H1 (cell line): ENCODE data around the gene C16orf87. TPM values are rescaled to one million over a fixed set of nuclear protein-coding genes. Genes with fewer than 3 reads are reported as not detected.

Experiments
- CTCF ChIA-PET: fragments of 300-600 bp; sonication (Branson Sonifier 250); formaldehyde crosslinking; loops from one replicate; lab custom pipeline; 2021; ENCODE audit not compliant: partially characterized antibody; lab: Charles Lee
- POLR2A ChIA-PET: fragments of 300-600 bp; sonication (Branson Sonifier 250); formaldehyde crosslinking; loops from one replicate; lab custom pipeline; 2021; ENCODE audit warnings: inconsistent platforms; ENCODE audit not compliant: partially characterized antibody; lab: Charles Lee
- DNase-seq, 2 experiments: peaks; one replicate each; pipeline versions ENCODE4 v3.0.0 to v3.0.0-alpha.2; 2010 to 2022; ENCODE audit warnings: low spot score in 2 of 2, low read depth in 1 of 2, mixed read lengths in 1 of 2
- FAIRE-seq: peaks from 2 replicates; lab custom pipeline; 2011; peaks lifted over from hg19 to GRCh38; lab: Jason Lieb, UNC
- H2AFZ ChIP-seq: 2 replicates; pipeline ENCODE4 v1.8.1; 2012; ENCODE audit warnings: low read length, inconsistent platforms
- H2AK5ac ChIP-seq: 2 replicates; pipeline ENCODE4 v1.6.1; 2013; ENCODE audit warnings: low read depth, low read length
- H2BK120ac ChIP-seq: replicated peaks from 2 replicates; pipeline ENCODE3; 2013; ENCODE audit warnings: low read depth, low read length, inconsistent platforms
- H2BK12ac ChIP-seq: 2 replicates; pipeline ENCODE4 v1.6.1; 2013; ENCODE audit warnings: low read depth, low read length
- H2BK15ac ChIP-seq: 2 replicates; pipeline ENCODE4 v1.6.1; 2013; ENCODE audit warnings: low read length
- H2BK20ac ChIP-seq: 2 replicates; pipeline ENCODE4 v1.6.1; 2013; ENCODE audit warnings: low read length
- H2BK5ac ChIP-seq: 2 replicates; pipeline ENCODE4 v1.6.1; 2013; ENCODE audit warnings: low read depth, low read length
- H3K14ac ChIP-seq: 2 replicates; pipeline ENCODE4 v1.6.1; 2013; ENCODE audit warnings: inconsistent platforms; ENCODE audit not compliant: insufficient read length
- H3K18ac ChIP-seq: 2 replicates; pipeline ENCODE4 v1.6.1; 2013; ENCODE audit warnings: low read length; ENCODE audit errors: extremely low read depth
- H3K23ac ChIP-seq: 2 replicates; pipeline ENCODE4 v1.6.1; 2013; ENCODE audit warnings: inconsistent platforms; ENCODE audit not compliant: insufficient read length
- H3K23me2 ChIP-seq: 2 replicates; pipeline ENCODE4 v1.6.1; 2013; ENCODE audit warnings: low read depth, low read length
- H3K27ac ChIP-seq: 2 replicates; pipeline ENCODE4 v1.6.1; 2011; ENCODE audit warnings: low read depth, low read length, inconsistent platforms
- H3K27me3 ChIP-seq, 4 experiments: replicated peaks in 1 of 4; 1 replicate in 1 of 4; 2 replicates in 3 of 4; pipeline versions ENCODE4 v1.6.1 to v1.8.1; 2011 to 2013; ENCODE audit warnings: low read length in 3 of 4, mild to moderate bottlenecking in 3 of 4, inconsistent platforms in 2 of 4, mixed read lengths in 2 of 4, moderate library complexity in 1 of 4; ENCODE audit not compliant: control insufficient read depth in 3 of 4, insufficient read depth in 3 of 4; ENCODE audit errors: extremely low read depth in 1 of 4
- H3K36me3 ChIP-seq, 4 experiments: 2 replicates each; pipeline versions ENCODE4 v1.6.1 to v1.8.1; 2011 to 2013; ENCODE audit warnings: mild to moderate bottlenecking in 4 of 4, low read length in 3 of 4, moderate library complexity in 2 of 4, control low read depth in 1 of 4, inconsistent platforms in 1 of 4; ENCODE audit not compliant: insufficient read depth in 4 of 4, control insufficient read depth in 2 of 4
- H3K4ac ChIP-seq: replicated peaks from 2 replicates; pipeline ENCODE3; 2013; ENCODE audit warnings: low read length, low read depth, mixed read lengths, inconsistent platforms; ENCODE audit not compliant: insufficient read length
- H3K4me1 ChIP-seq, 4 experiments: replicated peaks in 1 of 4; 1 replicate in 1 of 4; 2 replicates in 3 of 4; pipeline versions ENCODE4 v1.6.1 to v1.8.1; 2011 to 2013; ENCODE audit warnings: low read length in 3 of 4, inconsistent platforms in 2 of 4, mixed read lengths in 1 of 4; ENCODE audit not compliant: insufficient read depth in 4 of 4, control insufficient read depth in 3 of 4
- H3K4me2 ChIP-seq, 2 experiments: 2 replicates each; pipeline versions ENCODE4 v1.6.1 to v1.8.1; 2011 to 2013; ENCODE audit warnings: low read depth in 2 of 2, low read length in 2 of 2, control low read depth in 1 of 2, inconsistent platforms in 1 of 2, mild to moderate bottlenecking in 1 of 2; ENCODE audit not compliant: insufficient read depth in 1 of 2
- H3K4me3 ChIP-seq, 4 experiments: fragments of 200-600, 300-600 bp in 1 of 4; sonication (generic), shearing (Covaris generic), sonication (Bioruptor Twin) in 1 of 4; 2 replicates each; pipeline versions ENCODE4 v1.5.1 to v1.8.1; 2011 to 2016; ENCODE audit warnings: low read length in 4 of 4, low read depth in 3 of 4, control low read depth in 2 of 4, inconsistent platforms in 2 of 4, mild to moderate bottlenecking in 2 of 4, mixed read lengths in 1 of 4, moderate library complexity in 1 of 4; ENCODE audit not compliant: insufficient read depth in 2 of 4; ENCODE audit errors: extremely low read depth in 1 of 4
- H3K56ac ChIP-seq: replicated peaks from 2 replicates; pipeline ENCODE3; 2013; ENCODE audit warnings: low read depth, mild to moderate bottlenecking, mixed read lengths, low read length, inconsistent platforms; ENCODE audit not compliant: insufficient read length
- H3K79me1 ChIP-seq: 2 replicates; pipeline ENCODE4 v1.6.1; 2013; ENCODE audit warnings: low read depth, low read length, control low read depth
- H3K79me2 ChIP-seq, 2 experiments: 2 replicates each; pipeline versions ENCODE4 v1.6.1 to v1.8.1; 2012 to 2013; ENCODE audit warnings: low read length in 2 of 2, mild to moderate bottlenecking in 2 of 2, inconsistent platforms in 1 of 2; ENCODE audit not compliant: insufficient read depth in 2 of 2, control insufficient read depth in 1 of 2
- H3K9ac ChIP-seq, 4 experiments: replicated peaks in 1 of 4; 1 replicate in 1 of 4; 2 replicates in 3 of 4; pipeline versions ENCODE4 v1.6.1 to v1.8.1; 2011 to 2013; ENCODE audit warnings: low read depth in 3 of 4, low read length in 3 of 4, control low read depth in 2 of 4, mild to moderate bottlenecking in 2 of 4, moderate library complexity in 2 of 4, inconsistent platforms in 1 of 4; ENCODE audit errors: extremely low read depth in 1 of 4
- H3K9me3 ChIP-seq, 2 experiments: 2 replicates each; pipeline versions ENCODE4 v1.6.1 to v1.8.1; 2012 to 2013; ENCODE audit warnings: mild to moderate bottlenecking in 2 of 2, moderate library complexity in 2 of 2, control low read depth in 1 of 2, inconsistent platforms in 1 of 2, low read depth in 1 of 2, low read length in 1 of 2, mixed read lengths in 1 of 2; ENCODE audit not compliant: insufficient read depth in 2 of 2
- H4K20me1 ChIP-seq, 2 experiments: replicated peaks in 1 of 2; 2 replicates each; pipeline versions ENCODE3 to v1.8.1; 2011 to 2013; ENCODE audit warnings: inconsistent platforms in 2 of 2, low read length in 2 of 2, mild to moderate bottlenecking in 1 of 2; ENCODE audit not compliant: insufficient read depth in 2 of 2, control insufficient read depth in 1 of 2
- H4K5ac ChIP-seq: 2 replicates; pipeline ENCODE4 v1.6.1; 2013; ENCODE audit warnings: low read length, low read depth, mixed read lengths, inconsistent platforms; ENCODE audit not compliant: insufficient read length
- H4K8ac ChIP-seq: 2 replicates; pipeline ENCODE4 v1.8.0; 2013; ENCODE audit warnings: mild to moderate bottlenecking, moderate library complexity, low read length, inconsistent platforms; ENCODE audit not compliant: insufficient read depth; ENCODE audit errors: extremely low read depth
- H4K91ac ChIP-seq: replicated peaks from 2 replicates; pipeline ENCODE3; 2013; ENCODE audit warnings: low read length, mixed read lengths, inconsistent platforms; ENCODE audit not compliant: insufficient read length
- WGBS, 2 experiments: shearing (Covaris generic) in 1 of 2; methylation state at CpG; one replicate each; pipeline versions ENCODE4 v1.1.6 to v1.1.7; 2013 to 2015; ENCODE audit warnings: low lambda C conversion rate in 2 of 2, mixed read lengths in 2 of 2, inconsistent platforms in 1 of 2, low coverage in 1 of 2, missing lambda C conversion rate in 1 of 2; ENCODE audit not compliant: insufficient replicate concordance in 2 of 2, insufficient coverage in 1 of 2, insufficient read length in 1 of 2; ENCODE audit errors: extremely low coverage in 1 of 2, missing lambda C conversion rate in 1 of 2; 5-methylcytosine and 5-hydroxymethylcytosine counted together
- polyA plus RNA-seq, 7 experiments: library from polyadenylated mRNA; depleted of rRNA in 3 of 7; stranded (reverse) in 5 of 7; unstranded in 2 of 7; fragments of >200 nt in 5 of 7; fragments of 200-250 nt in 2 of 7; gene quantifications; 1 replicate in 5 of 7; 2 replicates in 1 of 7; 4 replicates in 1 of 7; pipeline versions ENCODE4 v1.2.1 to v1.2.3, GENCODE V29; 2011 to 2013; ENCODE audit warnings: missing spikeins in 2 of 7, mixed read lengths in 2 of 7
- total RNA-seq: library from RNA; stranded (reverse); fragmentation: NEBNext Ultra II Directional; extraction: Animal tissue kit (Norgen Biotek cat#: 25700); gene quantifications from 2 replicates; pipeline ENCODE4 v1.2.1, GENCODE V29; 2021

The C16orf87 gene
- total and polyA plus RNA-seq, 2 of the 8 experiments (the other 6 are each of a cell fraction or from before 2014, with no cell fraction given), result 4.8 to 21.8 TPM

GRCh38 chr16:46822270-46822669 lies 8.7 kb downstream of the C16orf87 start:
- Histone ChIP-seq H3K79me2 (peaks cover 0 to 76% of the 10 kb centered on the region in 2 experiments; a peak in 3 of 4 replicates), H2BK12ac (no peak overlapping the region), H3K23ac (no peak overlapping the region), H4K91ac (no peak overlapping the region), H3K56ac (no peak overlapping the region), H3K9me3 (no peaks in the 10 kb centered on the region), H2AFZ (no peak overlapping the region), H3K79me1 (no peaks in the 10 kb centered on the region), H3K27me3 (no peaks in the 10 kb centered on the region), H3K4me3 (no peak overlapping the region), H2BK15ac (no peak overlapping the region), H3K36me3 (peaks cover 0 to 7% (median 0%) of the 10 kb centered on the region in 4 experiments; a peak in 2 of 8 replicates), H3K9ac (no peak overlapping the region), H2BK20ac (no peak overlapping the region), H3K18ac (no peak overlapping the region), H2AK5ac (no peak overlapping the region), H3K4me1 (peaks cover 0 to 2% (median 0%) of the 10 kb centered on the region in 4 experiments; a peak in 2 of 7 replicates), H4K5ac (no peak overlapping the region), H3K27ac (no peak overlapping the region), H2BK5ac (no peak overlapping the region), H4K20me1 (peaks cover 0 to 4% of the 10 kb centered on the region in 2 experiments), H4K8ac (no peak overlapping the region), H2BK120ac (no peak overlapping the region), H3K4ac (no peak overlapping the region), H3K4me2 (no peak overlapping the region), H3K14ac (no peak overlapping the region), H3K23me2 (no peaks in the 10 kb centered on the region)
- ChIA-PET CTCF (no interaction called here), POLR2A (interaction anchor here (1.2 kb wide), 1 partner anchor 22 kb away, joined by 3 read pairs; no protein-coding TSS in a partner anchor)
- DNase-seq (no peak), FAIRE-seq (no peak)
- 91% methylated on average over 3 of the region's 3 CpGs; no CpG with 5 or more reads in 1 of the 2 experiments for WGBS, 2 experiments
